ENCODE data around the gene OR5AR1. TPM values are rescaled to one million over a fixed set of nuclear protein-coding genes. Genes with fewer than 3 reads are reported as not detected.

The OR5AR1 gene
- total RNA-seq, 1 donor from 2014 or later: not detected

DNA sequence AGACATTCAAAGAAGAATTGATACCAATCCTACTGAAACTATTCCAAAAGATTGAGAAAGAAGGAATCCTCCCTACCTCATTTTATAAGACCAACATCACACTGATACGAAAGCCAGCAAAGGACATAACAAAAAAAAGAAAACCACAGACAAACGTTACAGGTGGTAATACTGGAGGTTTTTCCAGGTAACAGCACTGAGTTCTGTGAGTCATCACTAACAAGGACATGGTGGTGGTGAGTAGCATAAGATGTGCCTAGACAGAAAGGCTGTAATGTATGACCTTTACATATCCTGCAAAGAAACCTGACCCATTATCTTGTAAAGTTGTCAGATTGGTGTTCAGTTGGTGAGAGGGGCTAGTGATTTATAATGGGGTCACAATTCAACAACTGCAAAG, 50.7 kb downstream of the OR5AR1 start:
- Histone ChIP-seq H3K4me1 (no peaks in the 10 kb centered on the region), H3K4me3 (no peak overlapping the region), H3K36me3 (no peaks in the 10 kb centered on the region), H3K27me3 (ENCODE audit: low read depth) (no peaks in the 10 kb centered on the region), H3K9me3 (no peaks in the 10 kb centered on the region), H3K27ac (no peak overlapping the region)
- no peak for ATAC-seq
- TF ChIP-seq, protein P1, sequence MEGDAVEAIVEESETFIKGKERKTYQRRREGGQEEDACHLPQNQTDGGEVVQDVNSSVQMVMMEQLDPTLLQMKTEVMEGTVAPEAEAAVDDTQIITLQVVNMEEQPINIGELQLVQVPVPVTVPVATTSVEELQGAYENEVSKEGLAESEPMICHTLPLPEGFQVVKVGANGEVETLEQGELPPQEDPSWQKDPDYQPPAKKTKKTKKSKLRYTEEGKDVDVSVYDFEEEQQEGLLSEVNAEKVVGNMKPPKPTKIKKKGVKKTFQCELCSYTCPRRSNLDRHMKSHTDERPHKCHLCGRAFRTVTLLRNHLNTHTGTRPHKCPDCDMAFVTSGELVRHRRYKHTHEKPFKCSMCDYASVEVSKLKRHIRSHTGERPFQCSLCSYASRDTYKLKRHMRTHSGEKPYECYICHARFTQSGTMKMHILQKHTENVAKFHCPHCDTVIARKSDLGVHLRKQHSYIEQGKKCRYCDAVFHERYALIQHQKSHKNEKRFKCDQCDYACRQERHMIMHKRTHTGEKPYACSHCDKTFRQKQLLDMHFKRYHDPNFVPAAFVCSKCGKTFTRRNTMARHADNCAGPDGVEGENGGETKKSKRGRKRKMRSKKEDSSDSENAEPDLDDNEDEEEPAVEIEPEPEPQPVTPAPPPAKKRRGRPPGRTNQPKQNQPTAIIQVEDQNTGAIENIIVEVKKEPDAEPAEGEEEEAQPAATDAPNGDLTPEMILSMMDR (IDR thresholded peaks at IDR 0.05): no peak
- no peak for DNase-seq
- intact Hi-C loops (cut with DNase I): no loop called here

Other genes starting within 250 kb of the OR5AR1 start
- not detected for gene OR5M3, start 190.3 kb upstream of the OR5AR1 start, total RNA-seq
- not detected for gene OR5M8, start 172.3 kb upstream of the OR5AR1 start, total RNA-seq
- gene OR5M11, start 120.4 kb upstream of the OR5AR1 start, total RNA-seq: not detected
- not detected for gene OR5M10, start 86.0 kb upstream of the OR5AR1 start, total RNA-seq
- not detected for gene OR5M1, start 48.8 kb upstream of the OR5AR1 start, total RNA-seq
- gene OR5AP2, start 21.2 kb upstream of the OR5AR1 start, total RNA-seq: not detected
- gene OR9G1, start 35.4 kb downstream of the OR5AR1 start, total RNA-seq: not detected
- gene OR9G4, start 85.0 kb downstream of the OR5AR1 start, total RNA-seq: not detected